SK-N-SH (cell line): ENCODE measurements around the gene NFATC3. TPM values are rescaled to one million over a fixed set of nuclear protein-coding genes. Genes with fewer than 3 reads are reported as not detected.

Source experiments
- CTCF ChIA-PET: fragments of 300-600, 350-600 bp; formaldehyde crosslinking; extraction: SDS; loops from one replicate; lab custom pipeline; 2021; lab: Yijun Ruan, JAX
- POLR2A ChIA-PET: fragments of 350-600 bp; sonication (Branson Sonifier 250); formaldehyde crosslinking; extraction: SDS; loops from one replicate; lab custom pipeline; 2020; ENCODE audit warnings: antibody characterized with exemption, inconsistent platforms; lab: Yijun Ruan, JAX
- DNase-seq: peaks from one replicate; pipeline ENCODE4 v3.0.0; 2012
- H2AFZ ChIP-seq: fragments of 200-600 bp; sonication (generic); 2 replicates; pipeline ENCODE4 v1.8.1; 2016; ENCODE audit warnings: antibody characterized with exemption, mild to moderate bottlenecking, low read depth
- H3F3A ChIP-seq: fragments of 200-600 bp; sonication (generic); replicated peaks from 2 replicates; pipeline ENCODE3; 2016; ENCODE audit warnings: antibody characterized with exemption, mild to moderate bottlenecking; ENCODE audit not compliant: insufficient read depth
- H3K27ac ChIP-seq, 2 experiments: fragments of 200-500 bp in 1 of 2; fragments of 200-600 bp in 1 of 2; sonication (Bioruptor generic) in 1 of 2; sonication (generic), shearing (Covaris generic) in 1 of 2; 2 replicates each; pipeline versions ENCODE4 v1.5.1 to v1.6.1; 2014 to 2016; ENCODE audit warnings: low read depth in 2 of 2, inconsistent platforms in 1 of 2, low read length in 1 of 2, mild to moderate bottlenecking in 1 of 2, mixed read lengths in 1 of 2
- H3K27me3 ChIP-seq: fragments of 200-600 bp; sonication (generic), shearing (Covaris generic); 2 replicates; pipeline ENCODE4 v1.6.1; 2016; ENCODE audit warnings: mixed run types; ENCODE audit not compliant: insufficient read depth
- H3K36me3 ChIP-seq, 2 experiments: fragments of 200-500 bp in 1 of 2; fragments of 200-600 bp in 1 of 2; sonication (Bioruptor generic) in 1 of 2; sonication (generic) in 1 of 2; replicated peaks in 1 of 2; 2 replicates each; pipeline versions ENCODE3 to v1.5.1; 2014 to 2016; ENCODE audit warnings: low read length in 1 of 2, mild to moderate bottlenecking in 1 of 2; ENCODE audit not compliant: insufficient read depth in 2 of 2, control insufficient read depth in 1 of 2
- H3K4me1 ChIP-seq, 2 experiments: fragments of 200-500 bp in 1 of 2; fragments of 200-600 bp in 1 of 2; sonication (Bioruptor generic) in 1 of 2; sonication (generic), shearing (Covaris generic) in 1 of 2; 2 replicates each; pipeline versions ENCODE4 v1.5.1 to v1.6.1; 2014 to 2016; ENCODE audit warnings: low read depth in 1 of 2, low read length in 1 of 2, mixed run types in 1 of 2; ENCODE audit not compliant: insufficient read depth in 2 of 2, control insufficient read depth in 1 of 2
- H3K4me2 ChIP-seq: fragments of 200-600 bp; sonication (generic), shearing (Covaris generic); 2 replicates; pipeline ENCODE4 v1.6.1; 2017; ENCODE audit warnings: mixed run types
- H3K4me3 ChIP-seq, 2 experiments: fragments of 200-500 bp in 1 of 2; fragments of 200-600 bp in 1 of 2; sonication (Bioruptor generic) in 1 of 2; sonication (generic), shearing (Covaris generic) in 1 of 2; 2 replicates each; pipeline versions ENCODE4 v1.5.1 to v1.8.1; 2014 to 2016; ENCODE audit warnings: low read depth in 2 of 2, inconsistent platforms in 1 of 2, low read length in 1 of 2, mild to moderate bottlenecking in 1 of 2, mixed read lengths in 1 of 2, moderate library complexity in 1 of 2
- H3K79me2 ChIP-seq: fragments of 200-600 bp; sonication (generic); 2 replicates; pipeline ENCODE4 v1.8.1; 2017; ENCODE audit warnings: mild to moderate bottlenecking; ENCODE audit not compliant: insufficient read depth
- H3K9ac ChIP-seq: fragments of 200-600 bp; sonication (generic); 2 replicates; pipeline ENCODE4 v1.6.1; 2017; ENCODE audit warnings: mixed run types
- H3K9me2 ChIP-seq: fragments of 200-600 bp; sonication (generic); 2 replicates; pipeline ENCODE4 v1.6.1; 2017; ENCODE audit warnings: mixed run types
- H3K9me3 ChIP-seq: fragments of 200-600 bp; sonication (generic); 2 replicates; pipeline ENCODE4 v1.6.1; 2017; ENCODE audit warnings: mixed run types, mild to moderate bottlenecking, moderate library complexity
- H4K20me1 ChIP-seq: fragments of 200-600 bp; sonication (generic); 2 replicates; pipeline ENCODE4 v1.6.1; 2017; ENCODE audit warnings: mild to moderate bottlenecking, mixed run types; ENCODE audit not compliant: insufficient read depth
- CHD2 ChIP-seq: fragments of 150-350 bp; IDR thresholded peaks from 2 replicates; pipeline ENCODE4 v1.6.1; 2018; ENCODE audit warnings: low read length; ENCODE audit not compliant: partially characterized antibody
- ELF1 ChIP-seq: IDR thresholded peaks from 2 replicates; pipeline ENCODE4 v1.4.0; 2012
- EZH2phosphoT487 ChIP-seq: fragments of 200-600 bp; sonication (generic); IDR thresholded peaks from 2 replicates; pipeline ENCODE4 v1.6.1; 2017; ENCODE audit warnings: low read depth, mixed run types, mild to moderate bottlenecking, antibody characterized with exemption, moderate library complexity, borderline replicate concordance
- FOSL2 ChIP-seq: IDR thresholded peaks from 2 replicates; pipeline ENCODE4 v1.4.0; 2012; ENCODE audit warnings: low read depth, mild to moderate bottlenecking, moderate library complexity, borderline replicate concordance
- FOXJ3 ChIP-seq: sonication (generic); formaldehyde crosslinking; IDR thresholded peaks from 2 replicates; pipeline ENCODE4 v1.5.1; 2020; ENCODE audit warnings: mild to moderate bottlenecking, missing genetic modification reagents
- NFIC ChIP-seq: IDR thresholded peaks from 2 replicates; pipeline ENCODE4 v1.4.0; 2012; ENCODE audit warnings: borderline replicate concordance
- NRF1 ChIP-seq: IDR thresholded peaks from 2 replicates; pipeline ENCODE4 v1.6.1; 2012; ENCODE audit warnings: low read depth, mild to moderate bottlenecking, low read length
- POLR2AphosphoS5 ChIP-seq: IDR thresholded peaks from 2 replicates; pipeline ENCODE4 v1.6.1; 2012; ENCODE audit warnings: low read depth, low read length
- SIN3A ChIP-seq: IDR thresholded peaks from 2 replicates; pipeline ENCODE4 v1.6.1; 2012; ENCODE audit warnings: low read depth, mild to moderate bottlenecking, low read length, moderate library complexity, borderline replicate concordance
- SMC3 ChIP-seq: IDR thresholded peaks from 2 replicates; pipeline ENCODE4 v1.6.1; 2012; ENCODE audit warnings: low read depth, low read length, improper control_type of control experiment
- TAF1 ChIP-seq: IDR thresholded peaks from 2 replicates; pipeline ENCODE4 v1.6.1; 2012; ENCODE audit warnings: low read depth, mild to moderate bottlenecking, low read length, moderate library complexity, borderline replicate concordance
- YY1 ChIP-seq: IDR thresholded peaks from 2 replicates; pipeline ENCODE4 v1.4.0; 2012; ENCODE audit warnings: low read depth, mild to moderate bottlenecking
- WGBS: methylation state at CpG from one replicate; pipeline ENCODE4 v1.1.6; 2017; ENCODE audit warnings: low lambda C conversion rate; 5-methylcytosine and 5-hydroxymethylcytosine counted together
- polyA plus RNA-seq, 3 experiments: library from polyadenylated mRNA; depleted of rRNA; stranded (reverse); fragments of >200 nt; gene quantifications; 2 replicates each; pipeline ENCODE4 v1.2.3, GENCODE V29; 2012
- TF ChIP-seq, protein P1 (sequence below): IDR thresholded peaks from 2 replicates; pipeline ENCODE4 v1.4.0; 2012; ENCODE audit warnings: low read depth
- TF ChIP-seq, protein P2 (sequence below): fragments of 150-350 bp; IDR thresholded peaks from 2 replicates; pipeline ENCODE4 v1.6.1; 2017; ENCODE audit warnings: antibody characterized with exemption, low read length, low read depth, borderline replicate concordance
- TF ChIP-seq, protein P3 (sequence below): IDR thresholded peaks from 2 replicates; pipeline ENCODE4 v1.6.1; 2012; ENCODE audit warnings: mild to moderate bottlenecking, low read depth, low read length, moderate library complexity

The NFATC3 gene
- polyA plus RNA-seq, 1 of the 3 experiments (the other 2 are of a cell fraction): 5.7 TPM

DNA sequence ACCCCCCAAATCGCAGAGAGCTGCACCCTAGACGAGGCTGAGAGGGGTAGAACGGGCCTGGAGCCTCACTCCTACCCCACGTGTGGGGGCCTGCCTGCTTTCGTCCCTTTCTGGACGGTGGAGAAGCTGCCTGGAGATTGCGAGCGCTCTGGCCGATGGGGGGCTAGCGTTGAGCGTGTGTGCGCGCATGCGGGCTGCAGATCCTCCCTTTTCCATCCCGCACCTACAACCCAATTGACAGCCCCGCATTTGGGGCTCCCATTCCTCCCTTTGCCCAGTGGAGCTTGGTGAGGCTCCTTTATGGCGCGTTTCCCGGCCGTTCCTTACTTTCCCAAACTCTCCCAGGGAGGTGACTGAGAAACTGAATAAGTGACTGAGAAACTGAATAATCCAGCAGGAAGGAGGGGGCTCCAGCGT lies 151.7 kb downstream of the NFATC3 start:
- TF ChIP-seq ELF1: no peak
- TF ChIP-seq NFIC: no peak
- TF ChIP-seq, protein P1, sequence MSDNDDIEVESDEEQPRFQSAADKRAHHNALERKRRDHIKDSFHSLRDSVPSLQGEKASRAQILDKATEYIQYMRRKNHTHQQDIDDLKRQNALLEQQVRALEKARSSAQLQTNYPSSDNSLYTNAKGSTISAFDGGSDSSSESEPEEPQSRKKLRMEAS: no peak
- no peak for TF ChIP-seq NRF1
- no peak for TF ChIP-seq FOXJ3
- TF ChIP-seq, protein P2, sequence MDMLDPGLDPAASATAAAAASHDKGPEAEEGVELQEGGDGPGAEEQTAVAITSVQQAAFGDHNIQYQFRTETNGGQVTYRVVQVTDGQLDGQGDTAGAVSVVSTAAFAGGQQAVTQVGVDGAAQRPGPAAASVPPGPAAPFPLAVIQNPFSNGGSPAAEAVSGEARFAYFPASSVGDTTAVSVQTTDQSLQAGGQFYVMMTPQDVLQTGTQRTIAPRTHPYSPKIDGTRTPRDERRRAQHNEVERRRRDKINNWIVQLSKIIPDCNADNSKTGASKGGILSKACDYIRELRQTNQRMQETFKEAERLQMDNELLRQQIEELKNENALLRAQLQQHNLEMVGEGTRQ: no peak
- TF ChIP-seq FOSL2: no peak
- TF ChIP-seq CHD2: no peak
- no peak for TF ChIP-seq POLR2AphosphoS5
- TF ChIP-seq, protein P3, sequence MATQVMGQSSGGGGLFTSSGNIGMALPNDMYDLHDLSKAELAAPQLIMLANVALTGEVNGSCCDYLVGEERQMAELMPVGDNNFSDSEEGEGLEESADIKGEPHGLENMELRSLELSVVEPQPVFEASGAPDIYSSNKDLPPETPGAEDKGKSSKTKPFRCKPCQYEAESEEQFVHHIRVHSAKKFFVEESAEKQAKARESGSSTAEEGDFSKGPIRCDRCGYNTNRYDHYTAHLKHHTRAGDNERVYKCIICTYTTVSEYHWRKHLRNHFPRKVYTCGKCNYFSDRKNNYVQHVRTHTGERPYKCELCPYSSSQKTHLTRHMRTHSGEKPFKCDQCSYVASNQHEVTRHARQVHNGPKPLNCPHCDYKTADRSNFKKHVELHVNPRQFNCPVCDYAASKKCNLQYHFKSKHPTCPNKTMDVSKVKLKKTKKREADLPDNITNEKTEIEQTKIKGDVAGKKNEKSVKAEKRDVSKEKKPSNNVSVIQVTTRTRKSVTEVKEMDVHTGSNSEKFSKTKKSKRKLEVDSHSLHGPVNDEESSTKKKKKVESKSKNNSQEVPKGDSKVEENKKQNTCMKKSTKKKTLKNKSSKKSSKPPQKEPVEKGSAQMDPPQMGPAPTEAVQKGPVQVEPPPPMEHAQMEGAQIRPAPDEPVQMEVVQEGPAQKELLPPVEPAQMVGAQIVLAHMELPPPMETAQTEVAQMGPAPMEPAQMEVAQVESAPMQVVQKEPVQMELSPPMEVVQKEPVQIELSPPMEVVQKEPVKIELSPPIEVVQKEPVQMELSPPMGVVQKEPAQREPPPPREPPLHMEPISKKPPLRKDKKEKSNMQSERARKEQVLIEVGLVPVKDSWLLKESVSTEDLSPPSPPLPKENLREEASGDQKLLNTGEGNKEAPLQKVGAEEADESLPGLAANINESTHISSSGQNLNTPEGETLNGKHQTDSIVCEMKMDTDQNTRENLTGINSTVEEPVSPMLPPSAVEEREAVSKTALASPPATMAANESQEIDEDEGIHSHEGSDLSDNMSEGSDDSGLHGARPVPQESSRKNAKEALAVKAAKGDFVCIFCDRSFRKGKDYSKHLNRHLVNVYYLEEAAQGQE: no peak
- TF ChIP-seq YY1: no peak
- TF ChIP-seq TAF1: no peak
- no peak for TF ChIP-seq EZH2phosphoT487
- no peak for TF ChIP-seq SIN3A
- no peak for TF ChIP-seq SMC3
- Histone ChIP-seq H2AFZ (peak overlapping the region; percentile 79; the same call in 1 of the 2 replicates), H3K4me1 (peaks cover 0 to 8% of the 10 kb centered on the region in 2 experiments; a peak in 1 of 4 replicates), H4K20me1 (no peaks in the 10 kb centered on the region), H3K4me3 (peak overlapping the region; percentile 42 to 52), H3K9me3 (no peaks in the 10 kb centered on the region), H3F3A (peaks cover 3% of the 10 kb centered on the region), H3K4me2 (peak overlapping the region; percentile 70), H3K27me3 (no peaks in the 10 kb centered on the region), H3K27ac (peak overlapping the region; percentile 70 to 79), H3K79me2 (no peaks in the 10 kb centered on the region), H3K36me3 (no peaks in the 10 kb centered on the region), H3K9me2 (no peaks in the 10 kb centered on the region), H3K9ac (peak overlapping the region; percentile 55)
- CTCF ChIA-PET: interaction anchor here (0.8 to 2.2 kb wide), 6 partner anchors 9 to 196 kb away, joined by 3 to 17 read pairs (median 4); no protein-coding TSS in a partner anchor
- DNase-seq: no peak
- WGBS: 72% methylated on average over 20 of the region's 21 CpGs
- POLR2A ChIA-PET: interaction anchor here (1.4 to 1.5 kb wide), 3 partner anchors 9 to 152 kb away, joined by 3 to 5 read pairs (median 5); partner anchors contain the start of genes NFATC3 and SLC7A6
